ENCODE results near the gene MOGAT1.

The MOGAT1 gene

DNA sequence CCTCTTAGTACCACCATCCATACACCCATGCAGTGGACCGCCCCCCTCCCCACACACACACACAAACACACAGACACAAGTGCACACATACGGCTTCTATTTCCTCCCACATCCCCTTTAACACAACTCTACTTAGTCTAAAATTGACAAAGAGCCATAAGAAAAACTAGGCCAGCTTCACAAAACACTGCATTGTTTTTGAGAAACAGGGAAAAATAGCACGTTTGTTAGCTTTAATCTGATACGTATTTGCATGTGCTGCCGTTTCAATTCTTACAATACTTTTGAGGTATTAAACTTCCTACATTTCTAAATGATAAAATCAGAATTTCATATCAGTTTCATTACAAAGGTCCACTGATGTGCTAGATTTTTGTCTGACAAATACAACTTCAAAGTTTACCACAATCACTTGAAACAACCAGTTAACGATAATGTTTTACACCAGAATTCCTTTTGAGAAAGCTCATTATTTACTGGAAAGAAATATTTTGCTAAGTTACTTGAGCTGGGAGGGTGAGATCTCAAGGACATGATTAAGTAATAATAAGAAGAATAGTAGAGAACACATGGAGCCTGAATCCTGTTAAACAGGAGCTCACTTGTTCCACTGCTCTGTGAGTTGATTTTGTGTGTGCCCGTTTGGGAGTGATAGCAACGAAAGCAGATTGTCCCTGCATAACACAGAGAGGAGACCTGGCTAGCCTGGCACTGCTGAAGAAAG is 74.5 kb downstream of the MOGAT1 start:
- Histone ChIP-seq H3K27ac (replicated peaks; ENCODE audit: low read length) (no peak overlapping the region), H3K4ac (ENCODE audit: low read length) (no peak overlapping the region), H3K14ac (ENCODE audit: low read length) (no peak overlapping the region), H4K91ac (ENCODE audit: low read depth, low read length, poor library complexity) (no peak overlapping the region), H3K79me1 (ENCODE audit: low read depth, low read length) (no peaks in the 10 kb centered on the region), H2AFZ (ENCODE audit: low read length) (peak overlapping the region; percentile 51), H3K9ac (ENCODE audit: low read depth, low read length, poor library complexity) (no peak overlapping the region), H3K27me3 (ENCODE audit: control insufficient read depth in 3 of 3, insufficient read depth in 3 of 3, low read depth in 1 of 3, low read length in 3 of 3) (no peaks in the 10 kb centered on the region), H3K18ac (ENCODE audit: low read length) (no peak overlapping the region), H2AK5ac (ENCODE audit: low read depth, low read length) (no peak overlapping the region), H2BK15ac (ENCODE audit: low read length) (no peak overlapping the region), H3K36me3 (replicated peaks in 1 of 2; ENCODE audit: control insufficient read depth in 2 of 2, insufficient read depth in 2 of 2, low read length in 2 of 2) (no peaks in the 10 kb centered on the region), H2BK5ac (ENCODE audit: low read length) (no peak overlapping the region), H4K8ac (ENCODE audit: low read depth, low read length) (no peak overlapping the region), H2BK12ac (ENCODE audit: low read length) (no peak overlapping the region), H3K4me3 (ENCODE audit: low read length in 2 of 2) (no peak overlapping the region), H2BK120ac (ENCODE audit: low read depth, low read length) (no peak overlapping the region), H3K9me3 (replicated peaks in 1 of 2; ENCODE audit: control insufficient read depth in 2 of 2, insufficient read depth in 1 of 2, low read depth in 1 of 2, low read length in 2 of 2) (no peaks in the 10 kb centered on the region), H3K4me1 (ENCODE audit: control insufficient read depth in 2 of 2, insufficient read depth in 1 of 2, low read depth in 1 of 2, low read length in 2 of 2) (peaks cover 4 to 5% of the 10 kb centered on the region in 2 donors), H3K23ac (ENCODE audit: low read depth, low read length, poor library complexity) (no peak overlapping the region), H3K4me2 (ENCODE audit: insufficient read depth, low read length, poor library complexity, severe bottlenecking) (no peak overlapping the region)
- no CpG with 5 or more reads among the region's 8 CpGs for WGBS, 2 donors (ENCODE audit: extremely low coverage in 2 of 2, insufficient read length in 2 of 2, insufficient replicate concordance in 1 of 2)
- DNase-seq (ENCODE audit: low spot score): no peak

DNA sequence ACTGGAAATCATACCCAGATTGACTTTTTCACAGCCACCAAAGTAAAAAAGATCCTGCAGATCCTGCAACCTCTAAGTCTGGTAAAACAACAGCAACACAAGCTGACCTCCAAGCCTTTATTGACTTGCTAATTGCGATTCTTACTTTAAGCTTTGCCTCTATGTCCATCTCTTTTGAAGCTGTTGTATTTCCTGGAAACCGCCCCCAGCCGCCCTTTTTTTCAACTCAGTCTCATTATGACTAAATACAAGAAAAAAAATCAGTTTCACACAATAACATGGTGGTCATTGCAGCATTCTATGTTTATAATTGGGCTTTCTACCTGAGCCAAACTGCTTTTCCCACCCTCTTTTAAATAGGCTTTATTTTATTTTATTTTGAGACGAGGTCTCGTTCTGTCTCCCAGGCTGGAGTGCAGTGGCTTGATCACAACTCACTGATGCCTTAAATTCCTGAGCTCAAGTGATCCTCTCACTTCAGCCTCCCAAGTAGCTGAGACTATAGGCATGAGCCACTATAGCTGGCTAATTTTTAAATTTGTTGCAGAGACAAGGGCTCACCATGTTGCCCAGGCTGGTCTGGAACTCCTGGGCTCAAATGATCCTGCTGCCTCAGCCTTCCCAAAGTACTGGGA is 76.2 kb downstream of the MOGAT1 start:
- peak overlapping the region; percentile 53 for H2AFZ ChIP-seq (ENCODE audit: low read length)
- peak overlapping the region; percentile 34 for H3K27ac ChIP-seq (replicated peaks; ENCODE audit: low read length)
- no peak overlapping the region for H2BK5ac ChIP-seq (ENCODE audit: low read length)
- no peak overlapping the region for H3K18ac ChIP-seq (ENCODE audit: low read length)
- no peak overlapping the region for H3K4ac ChIP-seq (ENCODE audit: low read length)
- no peak overlapping the region for H2BK15ac ChIP-seq (ENCODE audit: low read length)
- H4K91ac ChIP-seq (ENCODE audit: low read depth, low read length, poor library complexity): no peak overlapping the region
- no peak overlapping the region for H3K14ac ChIP-seq (ENCODE audit: low read length)
- no peak for DNase-seq (ENCODE audit: low spot score)
- H3K9me3 ChIP-seq (replicated peaks in 1 of 2; ENCODE audit: control insufficient read depth in 2 of 2, insufficient read depth in 1 of 2, low read depth in 1 of 2, low read length in 2 of 2): no peaks in the 10 kb centered on the region
- H2AK5ac ChIP-seq (ENCODE audit: low read depth, low read length): no peak overlapping the region
- H4K8ac ChIP-seq (ENCODE audit: low read depth, low read length): no peak overlapping the region
- no peak overlapping the region for H3K9ac ChIP-seq (ENCODE audit: low read depth, low read length, poor library complexity)
- H3K4me2 ChIP-seq (ENCODE audit: insufficient read depth, low read length, poor library complexity, severe bottlenecking): no peak overlapping the region
- WGBS, 2 donors (ENCODE audit: extremely low coverage in 2 of 2, insufficient read length in 2 of 2, insufficient replicate concordance in 1 of 2): no CpG with 5 or more reads among the region's 5 CpGs
- no peaks in the 10 kb centered on the region for H3K36me3 ChIP-seq (replicated peaks in 1 of 2; ENCODE audit: control insufficient read depth in 2 of 2, insufficient read depth in 2 of 2, low read length in 2 of 2)
- no peak overlapping the region for H3K4me3 ChIP-seq (ENCODE audit: low read length in 2 of 2)
- peaks cover 6 to 9% of the 10 kb centered on the region in 2 donors for H3K4me1 ChIP-seq (ENCODE audit: control insufficient read depth in 2 of 2, insufficient read depth in 1 of 2, low read depth in 1 of 2, low read length in 2 of 2)
- H3K79me1 ChIP-seq (ENCODE audit: low read depth, low read length): no peaks in the 10 kb centered on the region
- no peak overlapping the region for H3K23ac ChIP-seq (ENCODE audit: low read depth, low read length, poor library complexity)
- no peaks in the 10 kb centered on the region for H3K27me3 ChIP-seq (ENCODE audit: control insufficient read depth in 3 of 3, insufficient read depth in 3 of 3, low read depth in 1 of 3, low read length in 3 of 3)
- H2BK12ac ChIP-seq (ENCODE audit: low read length): no peak overlapping the region
- no peak overlapping the region for H2BK120ac ChIP-seq (ENCODE audit: low read depth, low read length)

DNA sequence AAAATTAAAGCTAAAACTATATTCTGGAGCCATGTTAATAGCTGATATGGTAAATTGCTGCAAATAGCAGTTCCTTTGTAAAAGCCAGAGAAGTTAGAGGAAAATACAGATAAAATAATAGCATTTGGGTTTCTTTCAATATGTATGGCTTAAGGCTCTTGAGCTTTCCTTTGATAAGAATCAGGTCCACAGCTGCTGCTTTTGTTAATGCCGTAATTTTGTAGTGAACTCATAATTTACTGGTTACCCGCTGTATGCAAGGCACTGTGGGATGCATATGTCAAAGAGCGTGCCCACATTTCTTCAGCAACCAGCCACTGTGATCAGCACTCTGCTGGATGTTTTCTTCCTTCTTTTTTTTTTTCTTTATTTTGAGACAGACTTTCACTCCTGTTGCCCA is 79.1 kb downstream of the MOGAT1 start:
- no peaks in the 10 kb centered on the region for H3K9me3 ChIP-seq (replicated peaks in 1 of 2; ENCODE audit: control insufficient read depth in 2 of 2, insufficient read depth in 1 of 2, low read depth in 1 of 2, low read length in 2 of 2)
- H2BK120ac ChIP-seq (ENCODE audit: low read depth, low read length): no peak overlapping the region
- H3K4ac ChIP-seq (ENCODE audit: low read length): no peak overlapping the region
- H4K91ac ChIP-seq (ENCODE audit: low read depth, low read length, poor library complexity): no peak overlapping the region
- no peak overlapping the region for H2AFZ ChIP-seq (ENCODE audit: low read length)
- no peak for DNase-seq (ENCODE audit: low spot score)
- no CpG with 5 or more reads among the region's 3 CpGs for WGBS, 2 donors (ENCODE audit: extremely low coverage in 2 of 2, insufficient read length in 2 of 2, insufficient replicate concordance in 1 of 2)
- H3K18ac ChIP-seq (ENCODE audit: low read length): no peak overlapping the region
- no peaks in the 10 kb centered on the region for H3K27me3 ChIP-seq (ENCODE audit: control insufficient read depth in 3 of 3, insufficient read depth in 3 of 3, low read depth in 1 of 3, low read length in 3 of 3)
- no peaks in the 10 kb centered on the region for H3K36me3 ChIP-seq (replicated peaks in 1 of 2; ENCODE audit: control insufficient read depth in 2 of 2, insufficient read depth in 2 of 2, low read length in 2 of 2)
- H2BK15ac ChIP-seq (ENCODE audit: low read length): no peak overlapping the region
- H2BK5ac ChIP-seq (ENCODE audit: low read length): no peak overlapping the region
- no peak overlapping the region for H3K14ac ChIP-seq (ENCODE audit: low read length)
- H3K4me2 ChIP-seq (ENCODE audit: insufficient read depth, low read length, poor library complexity, severe bottlenecking): no peak overlapping the region
- H2AK5ac ChIP-seq (ENCODE audit: low read depth, low read length): no peak overlapping the region
- H3K79me1 ChIP-seq (ENCODE audit: low read depth, low read length): no peaks in the 10 kb centered on the region
- H3K4me1 ChIP-seq (ENCODE audit: control insufficient read depth in 2 of 2, insufficient read depth in 1 of 2, low read depth in 1 of 2, low read length in 2 of 2): peaks cover 14 to 17% of the 10 kb centered on the region in 2 donors
- H2BK12ac ChIP-seq (ENCODE audit: low read length): no peak overlapping the region
- no peak overlapping the region for H3K9ac ChIP-seq (ENCODE audit: low read depth, low read length, poor library complexity)
- H3K4me3 ChIP-seq (ENCODE audit: low read length in 2 of 2): no peak overlapping the region
- H4K8ac ChIP-seq (ENCODE audit: low read depth, low read length): no peak overlapping the region
- H3K27ac ChIP-seq (replicated peaks; ENCODE audit: low read length): no peak overlapping the region
- H3K23ac ChIP-seq (ENCODE audit: low read depth, low read length, poor library complexity): no peak overlapping the region

DNA sequence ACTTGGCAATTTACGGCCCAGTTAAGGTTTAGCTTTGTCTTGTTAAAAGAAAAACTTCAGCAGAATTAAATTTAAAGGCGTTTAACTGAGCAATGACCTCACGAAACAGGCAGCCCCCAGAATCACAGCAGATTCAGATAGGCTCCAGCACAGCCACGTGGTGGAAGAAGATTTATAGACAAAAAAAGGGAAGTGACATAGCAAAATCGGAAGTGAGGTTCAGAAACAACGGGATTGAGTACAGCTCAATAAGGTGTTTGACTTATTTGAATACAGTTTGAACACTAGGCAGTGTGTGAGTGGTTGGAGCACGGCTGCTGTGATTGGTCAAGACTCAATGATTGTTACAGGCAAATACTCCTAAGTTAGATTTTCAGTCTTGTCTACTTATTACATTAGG is 79.8 kb downstream of the MOGAT1 start:
- no CpG with 5 or more reads among the region's 7 CpGs for WGBS, 2 donors (ENCODE audit: extremely low coverage in 2 of 2, insufficient read length in 2 of 2, insufficient replicate concordance in 1 of 2)
- H2BK12ac ChIP-seq (ENCODE audit: low read length): no peak overlapping the region

More for the DNA sequence above, 79.8 kb downstream of the MOGAT1 start:
- Histone ChIP-seq H3K14ac (ENCODE audit: low read length) (no peak overlapping the region), H3K27ac (replicated peaks; ENCODE audit: low read length) (no peak overlapping the region), H3K4ac (ENCODE audit: low read length) (no peak overlapping the region), H3K18ac (ENCODE audit: low read length) (no peak overlapping the region), H3K23ac (ENCODE audit: low read depth, low read length, poor library complexity) (no peak overlapping the region), H4K8ac (ENCODE audit: low read depth, low read length) (no peak overlapping the region), H3K27me3 (ENCODE audit: control insufficient read depth in 3 of 3, insufficient read depth in 3 of 3, low read depth in 1 of 3, low read length in 3 of 3) (no peaks in the 10 kb centered on the region), H4K91ac (ENCODE audit: low read depth, low read length, poor library complexity) (no peak overlapping the region), H2AK5ac (ENCODE audit: low read depth, low read length) (no peak overlapping the region), H3K79me1 (ENCODE audit: low read depth, low read length) (no peaks in the 10 kb centered on the region), H3K4me1 (ENCODE audit: control insufficient read depth in 2 of 2, insufficient read depth in 1 of 2, low read depth in 1 of 2, low read length in 2 of 2) (peaks cover 15 to 17% of the 10 kb centered on the region in 2 donors), H3K36me3 (replicated peaks in 1 of 2; ENCODE audit: control insufficient read depth in 2 of 2, insufficient read depth in 2 of 2, low read length in 2 of 2) (no peaks in the 10 kb centered on the region), H2AFZ (ENCODE audit: low read length) (no peak overlapping the region), H3K9me3 (replicated peaks in 1 of 2; ENCODE audit: control insufficient read depth in 2 of 2, insufficient read depth in 1 of 2, low read depth in 1 of 2, low read length in 2 of 2) (no peaks in the 10 kb centered on the region), H3K4me3 (ENCODE audit: low read length in 2 of 2) (no peak overlapping the region), H2BK120ac (ENCODE audit: low read depth, low read length) (no peak overlapping the region), H3K9ac (ENCODE audit: low read depth, low read length, poor library complexity) (no peak overlapping the region), H2BK5ac (ENCODE audit: low read length) (no peak overlapping the region), H3K4me2 (ENCODE audit: insufficient read depth, low read length, poor library complexity, severe bottlenecking) (no peak overlapping the region), H2BK15ac (ENCODE audit: low read length) (no peak overlapping the region)
- DNase-seq (ENCODE audit: low spot score): no peak
